Bronchial epithelial cell (primary cell): ENCODE measurements around the gene PLCH2. TPM values are rescaled to one million over a fixed set of nuclear protein-coding genes. Genes with fewer than 3 reads are reported as not detected.
"Not testable (repeated sequence)": the region's sequence is repeated elsewhere in the genome, so short reads cannot be mapped to it uniquely, and the experiment has no call there.

ENCODE experiments used
- DNase-seq: peaks from one replicate; pipeline ENCODE4 v3.0.0-alpha.2; 2010; ENCODE audit warnings: low read depth
- FAIRE-seq: peaks from 2 replicates; lab custom pipeline; 2011; peaks lifted over from hg19 to GRCh38; lab: Jason Lieb, UNC
- H3K27me3 ChIP-seq: 2 replicates; pipeline ENCODE4 v1.5.1; 2011; ENCODE audit warnings: low read length; ENCODE audit not compliant: control insufficient read depth, insufficient read depth
- H3K36me3 ChIP-seq: 2 replicates; pipeline ENCODE4 v1.5.1; 2011; ENCODE audit warnings: low read length; ENCODE audit not compliant: control insufficient read depth, insufficient read depth
- H3K4me3 ChIP-seq: 2 replicates; pipeline ENCODE4 v1.5.1; 2011; ENCODE audit warnings: mild to moderate bottlenecking, low read depth, low read length, control low read depth
- total RNA-seq: library from RNA; depleted of rRNA; stranded (reverse); fragments of >200 nt; gene quantifications from 2 replicates; pipeline ENCODE4 v1.2.1, GENCODE V29; 2014
- TF ChIP-seq, protein P1 (sequence below): IDR thresholded peaks from 2 replicates; pipeline ENCODE4 v1.5.1; 2011; ENCODE audit warnings: mild to moderate bottlenecking, moderate library complexity, low read length, control low read depth, inconsistent platforms; ENCODE audit not compliant: insufficient read depth, severe bottlenecking

PLCH2 gene
- total RNA-seq, 1 donor from 2014 or later = 64.2 TPM

DNA sequence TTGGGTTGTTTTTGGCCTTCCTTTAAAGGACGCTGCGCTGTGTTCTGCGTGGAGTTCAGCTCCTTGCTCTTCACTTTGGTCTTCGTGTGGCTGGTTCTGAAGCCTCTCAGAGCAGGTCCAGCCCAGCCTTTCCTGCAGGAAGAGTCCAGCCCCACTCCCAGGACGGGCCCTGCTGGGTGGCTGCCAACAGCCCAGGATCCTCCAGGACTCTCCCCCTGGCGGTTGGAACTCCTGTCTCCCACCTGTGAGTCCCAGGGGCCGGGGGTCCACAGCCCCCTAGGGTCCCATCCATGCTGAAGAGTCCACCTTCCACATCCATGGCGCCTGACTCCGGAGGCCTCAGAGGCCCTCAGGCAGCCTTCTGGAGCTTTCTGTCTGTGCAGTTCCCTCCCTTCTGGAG lies 75.5 kb downstream of the PLCH2 start:
- not testable (repeated sequence) for DNase-seq, H3K36me3 ChIP-seq, H3K27me3 ChIP-seq, H3K4me3 ChIP-seq, FAIRE-seq

DNA sequence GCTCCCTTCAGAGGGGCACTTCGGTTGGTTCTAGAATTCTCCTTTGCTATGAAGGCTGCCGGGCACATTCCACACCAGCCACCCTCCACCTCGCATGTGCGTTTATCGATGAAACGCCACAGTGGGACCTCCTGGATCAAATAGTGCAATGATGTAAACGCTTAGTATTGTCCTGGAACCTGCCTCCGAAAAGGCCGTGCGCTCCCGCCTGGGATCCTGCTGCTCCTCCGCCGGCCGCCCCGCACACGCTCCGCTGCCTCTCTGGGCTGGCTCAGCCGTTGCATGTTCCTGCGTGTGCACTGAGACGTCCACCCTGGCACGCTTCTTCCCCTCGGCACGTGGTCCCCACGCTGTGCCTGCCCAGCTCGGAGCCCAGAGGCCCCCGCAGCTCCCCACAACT lies 76.1 kb downstream of the PLCH2 start:
- TF ChIP-seq, protein P1, sequence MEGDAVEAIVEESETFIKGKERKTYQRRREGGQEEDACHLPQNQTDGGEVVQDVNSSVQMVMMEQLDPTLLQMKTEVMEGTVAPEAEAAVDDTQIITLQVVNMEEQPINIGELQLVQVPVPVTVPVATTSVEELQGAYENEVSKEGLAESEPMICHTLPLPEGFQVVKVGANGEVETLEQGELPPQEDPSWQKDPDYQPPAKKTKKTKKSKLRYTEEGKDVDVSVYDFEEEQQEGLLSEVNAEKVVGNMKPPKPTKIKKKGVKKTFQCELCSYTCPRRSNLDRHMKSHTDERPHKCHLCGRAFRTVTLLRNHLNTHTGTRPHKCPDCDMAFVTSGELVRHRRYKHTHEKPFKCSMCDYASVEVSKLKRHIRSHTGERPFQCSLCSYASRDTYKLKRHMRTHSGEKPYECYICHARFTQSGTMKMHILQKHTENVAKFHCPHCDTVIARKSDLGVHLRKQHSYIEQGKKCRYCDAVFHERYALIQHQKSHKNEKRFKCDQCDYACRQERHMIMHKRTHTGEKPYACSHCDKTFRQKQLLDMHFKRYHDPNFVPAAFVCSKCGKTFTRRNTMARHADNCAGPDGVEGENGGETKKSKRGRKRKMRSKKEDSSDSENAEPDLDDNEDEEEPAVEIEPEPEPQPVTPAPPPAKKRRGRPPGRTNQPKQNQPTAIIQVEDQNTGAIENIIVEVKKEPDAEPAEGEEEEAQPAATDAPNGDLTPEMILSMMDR = no peak
- Histone ChIP-seq H3K27me3 (no peaks in the 10 kb centered on the region), H3K4me3 (no peak overlapping the region), H3K36me3 (no peaks in the 10 kb centered on the region)
- FAIRE-seq (no peak), DNase-seq (no peak)

DNA sequence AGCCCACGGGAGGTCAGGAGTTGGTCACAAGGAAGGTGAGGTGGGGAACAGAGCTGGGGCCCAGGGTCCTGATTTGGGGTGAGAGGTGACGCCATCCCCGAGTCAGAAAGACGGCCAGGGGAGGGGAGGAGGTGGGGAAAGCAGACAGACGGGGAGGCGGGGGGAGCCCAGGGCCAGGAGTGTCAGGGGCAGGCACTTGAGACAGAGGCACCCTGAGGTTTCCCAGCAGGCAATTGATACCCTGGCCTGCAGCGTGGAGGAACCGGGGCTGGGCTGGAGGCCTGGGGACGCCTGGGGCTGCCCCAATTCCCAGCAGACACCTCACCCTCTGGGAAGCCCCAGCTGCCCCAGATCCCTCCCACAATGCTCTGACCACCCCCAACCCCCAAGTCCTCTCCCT lies 77.0 kb downstream of the PLCH2 start:
- H3K4me3 ChIP-seq, FAIRE-seq, DNase-seq, H3K36me3 ChIP-seq, H3K27me3 ChIP-seq: not testable (repeated sequence)

DNA sequence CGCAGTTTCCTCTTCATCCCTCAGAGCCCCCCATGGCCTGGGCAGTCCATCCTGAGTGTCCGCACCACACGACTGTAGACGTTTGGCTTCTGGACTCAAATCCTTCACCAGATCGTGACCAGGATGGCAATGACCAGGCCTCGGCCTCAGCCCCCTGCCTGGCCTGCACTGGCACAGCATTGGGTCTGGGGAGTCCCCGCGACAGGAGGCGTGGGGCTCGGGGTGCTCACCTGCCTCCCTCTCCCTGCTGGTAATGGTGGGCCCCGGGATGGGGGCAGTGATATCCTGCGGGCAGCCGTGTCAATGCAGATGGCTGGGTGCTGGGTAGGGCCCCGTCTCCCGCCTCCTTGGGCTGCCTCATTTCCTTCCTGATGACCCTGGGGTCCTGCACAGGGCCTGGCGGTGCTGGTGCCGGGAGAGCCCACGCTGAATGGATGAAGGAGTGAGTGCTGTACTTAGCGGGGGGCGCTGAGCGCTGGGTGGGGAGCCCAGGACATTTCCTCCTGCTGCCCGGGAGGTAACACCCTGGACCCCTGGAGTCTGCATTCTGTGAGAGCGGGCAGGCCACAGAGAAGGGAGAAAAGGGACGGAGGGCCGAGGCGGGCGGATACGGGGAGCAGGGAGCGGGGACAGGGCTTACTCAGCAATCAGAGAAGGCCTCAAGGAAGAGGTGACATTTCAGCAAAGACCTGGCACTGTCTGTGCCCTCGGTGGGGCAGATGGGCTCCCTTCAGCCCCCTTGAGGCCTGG lies 78.0 kb downstream of the PLCH2 start:
- TF ChIP-seq, protein P1 = no peak
- Histone ChIP-seq H3K4me3 (no peak overlapping the region), H3K36me3 (no peaks in the 10 kb centered on the region), H3K27me3 (no peaks in the 10 kb centered on the region)
- FAIRE-seq (no peak), DNase-seq (no peak)

DNA sequence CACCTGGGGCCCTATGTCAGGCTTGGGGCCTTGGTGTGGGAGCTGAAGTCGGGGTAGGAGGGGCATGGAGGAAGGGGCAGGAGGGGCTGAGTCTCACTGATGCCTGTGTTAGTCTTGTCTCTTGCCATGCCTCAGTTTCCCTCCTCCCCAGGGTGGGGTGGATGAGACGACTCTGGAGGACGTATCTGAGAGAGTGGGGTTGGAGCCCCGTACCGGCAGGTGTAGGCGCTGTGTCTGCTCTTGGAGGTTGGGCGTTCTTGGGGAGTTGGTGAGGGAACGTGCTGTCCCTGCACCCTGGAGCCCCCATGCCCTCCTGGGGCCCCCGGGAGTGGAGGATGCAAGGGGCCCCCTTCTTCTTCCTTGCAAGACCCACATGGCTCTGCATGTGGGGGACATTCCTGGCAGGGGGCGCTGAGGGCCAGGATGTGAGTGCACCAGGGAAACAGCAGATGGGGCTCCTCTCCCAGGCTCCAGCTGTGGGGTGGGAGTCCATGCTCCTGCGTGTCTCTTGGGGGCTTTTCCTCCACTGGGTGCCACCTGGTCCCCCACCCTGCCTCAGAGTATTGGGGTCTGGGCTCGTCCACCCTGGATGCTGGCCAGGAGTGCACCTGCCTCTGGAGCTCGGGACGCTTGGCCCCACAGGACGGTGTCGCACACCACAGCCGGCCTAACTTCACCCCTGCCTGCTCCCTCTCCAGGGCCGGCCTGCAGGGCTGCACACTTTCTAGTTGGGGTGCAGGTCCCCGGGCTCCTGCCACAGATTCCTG lies 78.7 kb downstream of the PLCH2 start:
- FAIRE-seq (no peak), DNase-seq (no peak)
- Histone ChIP-seq H3K36me3 (no peaks in the 10 kb centered on the region), H3K27me3 (no peaks in the 10 kb centered on the region), H3K4me3 (no peak overlapping the region)
- TF ChIP-seq, protein P1 = peak; percentile 31

Other genes starting within 250 kb of the PLCH2 start
- gene SKI, start 248.0 kb upstream of the PLCH2 start, total RNA-seq = 8.4 and 9.2 TPM in 2 replicates
- gene MORN1, start 84.7 kb upstream of the PLCH2 start, total RNA-seq = 5.5 and 10.6 TPM in 2 replicates
- gene RER1, start 84.4 kb upstream of the PLCH2 start, total RNA-seq = 94.8 and 104 TPM in 2 replicates
- gene PEX10, start 63.7 kb upstream of the PLCH2 start, total RNA-seq = 30.0 and 35.7 TPM in 2 replicates
- 29.2 and 29.3 TPM in 2 replicates for gene PANK4, start 50.3 kb downstream of the PLCH2 start, total RNA-seq
- 2.9 and 3.8 TPM in 2 replicates for gene HES5, start 54.0 kb downstream of the PLCH2 start, total RNA-seq
- 10.4 and 11.1 TPM in 2 replicates for gene TNFRSF14, start 80.1 kb downstream of the PLCH2 start, total RNA-seq
- 5.2 and 6.8 TPM in 2 replicates for gene PRXL2B, start 110.5 kb downstream of the PLCH2 start, total RNA-seq
- gene MMEL1, start 156.7 kb downstream of the PLCH2 start, total RNA-seq = 0.13 TPM in 1 of 2 replicates, not detected in the other